ENCODE data around the gene GNAI2. TPM values are rescaled to one million over a fixed set of nuclear protein-coding genes. Genes with fewer than 3 reads are reported as not detected.

GNAI2 gene
- polyA plus RNA-seq, 1 donor (not counting 4 experiments of a cell fraction or from before 2014, with no cell fraction given) = 268 TPM

DNA sequence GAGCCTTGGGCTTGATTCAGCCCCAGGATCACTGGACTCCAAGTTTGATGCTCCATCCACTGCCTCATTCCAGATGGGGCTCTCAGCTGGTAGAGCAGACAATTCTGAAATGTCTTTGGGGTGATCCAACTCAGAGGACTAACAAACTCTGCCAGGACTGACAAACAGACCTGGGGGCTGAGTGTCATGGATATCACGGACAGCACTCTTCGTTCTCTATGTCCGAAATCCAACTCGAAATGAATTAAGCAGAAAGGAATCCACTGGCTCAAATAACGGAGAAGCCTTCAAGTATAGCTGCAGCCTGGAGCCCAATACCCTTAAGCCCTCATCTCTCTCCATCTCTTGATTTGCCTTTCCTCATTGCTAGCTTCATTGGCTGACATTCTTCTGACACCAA is 16.7 kb upstream of the GNAI2 start:
- dilution Hi-C loops (cut with MboI; ENCODE audit: extremely low pct_ligation_motif_present, low sequenced_read_pairs) = no loop called here
- Histone ChIP-seq H3K4me1 (ENCODE audit: control insufficient read depth, extremely low read depth, insufficient read depth, low read length) (peaks cover 11% of the 10 kb centered on the region), H3K36me3 (ENCODE audit: control insufficient read depth in 2 of 2, extremely low read depth in 1 of 2, insufficient read depth in 2 of 2, low read length in 2 of 2) (no peaks in the 10 kb centered on the region), H3K9me3 (ENCODE audit: control insufficient read depth, low read depth, low read length) (no peaks in the 10 kb centered on the region), H2AFZ (ENCODE audit: control insufficient read depth, low read length) (no peak overlapping the region), H3K27ac (ENCODE audit: control insufficient read depth, insufficient read depth, low read length) (no peak overlapping the region), H3K4me3 (ENCODE audit: control insufficient read depth in 2 of 3, extremely low read depth in 1 of 3, insufficient read depth in 2 of 3, low read depth in 1 of 3, low read length in 3 of 3) (no peak overlapping the region), H3K9me1 (ENCODE audit: control insufficient read depth, extremely low read depth, insufficient read depth, low read length) (no peaks in the 10 kb centered on the region), H4K20me1 (ENCODE audit: control insufficient read depth, extremely low read depth, insufficient read depth, low read length) (no peaks in the 10 kb centered on the region), H3K4me2 (ENCODE audit: control insufficient read depth, extremely low read depth, insufficient read depth, low read depth, low read length) (no peak overlapping the region), H3K9ac (ENCODE audit: control insufficient read depth, extremely low read depth, insufficient read depth, low read length) (no peak overlapping the region), H3K79me2 (ENCODE audit: control insufficient read depth, insufficient read depth, low read length) (no peaks in the 10 kb centered on the region), H3K27me3 (ENCODE audit: control insufficient read depth, extremely low read depth, insufficient read depth, low read length) (peaks cover 3% of the 10 kb centered on the region)
- FAIRE-seq (no peak), DNase-seq (ENCODE audit: low read depth, low spot score) (no peak)
- TF ChIP-seq EZH2 (IDR thresholded peaks at IDR 0.05; ENCODE audit: low read length) = no peak
- TF ChIP-seq, protein P1, sequence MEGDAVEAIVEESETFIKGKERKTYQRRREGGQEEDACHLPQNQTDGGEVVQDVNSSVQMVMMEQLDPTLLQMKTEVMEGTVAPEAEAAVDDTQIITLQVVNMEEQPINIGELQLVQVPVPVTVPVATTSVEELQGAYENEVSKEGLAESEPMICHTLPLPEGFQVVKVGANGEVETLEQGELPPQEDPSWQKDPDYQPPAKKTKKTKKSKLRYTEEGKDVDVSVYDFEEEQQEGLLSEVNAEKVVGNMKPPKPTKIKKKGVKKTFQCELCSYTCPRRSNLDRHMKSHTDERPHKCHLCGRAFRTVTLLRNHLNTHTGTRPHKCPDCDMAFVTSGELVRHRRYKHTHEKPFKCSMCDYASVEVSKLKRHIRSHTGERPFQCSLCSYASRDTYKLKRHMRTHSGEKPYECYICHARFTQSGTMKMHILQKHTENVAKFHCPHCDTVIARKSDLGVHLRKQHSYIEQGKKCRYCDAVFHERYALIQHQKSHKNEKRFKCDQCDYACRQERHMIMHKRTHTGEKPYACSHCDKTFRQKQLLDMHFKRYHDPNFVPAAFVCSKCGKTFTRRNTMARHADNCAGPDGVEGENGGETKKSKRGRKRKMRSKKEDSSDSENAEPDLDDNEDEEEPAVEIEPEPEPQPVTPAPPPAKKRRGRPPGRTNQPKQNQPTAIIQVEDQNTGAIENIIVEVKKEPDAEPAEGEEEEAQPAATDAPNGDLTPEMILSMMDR (optimal IDR thresholded peaks at IDR 0.05 in 1 of 3, IDR thresholded peaks at IDR 0.05 in 1 of 3, conservative IDR thresholded peaks at IDR 0.05 in 1 of 3; ENCODE audit: extremely low read depth in 1 of 3, insufficient read depth in 2 of 3, low read length in 3 of 3) = no peak

DNA sequence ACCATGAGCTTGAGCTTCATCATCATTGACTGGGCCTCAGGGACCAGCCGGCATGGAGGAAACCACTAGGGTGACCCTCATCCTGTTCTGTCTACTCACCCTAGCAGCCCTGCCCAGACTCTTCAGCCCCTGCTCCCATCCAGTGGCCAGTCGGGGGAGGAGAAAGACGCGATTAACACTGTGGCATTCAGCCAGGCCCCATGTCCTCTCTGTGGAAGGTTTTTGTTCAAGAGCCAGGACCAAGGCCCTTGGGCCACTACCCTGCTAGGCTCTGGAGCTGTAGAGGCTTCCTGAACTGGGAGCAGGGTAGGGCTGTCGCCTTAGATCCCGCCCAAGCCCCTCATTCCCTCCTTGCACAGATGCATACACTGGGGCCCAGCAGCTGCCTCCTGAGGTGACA is 15.9 kb upstream of the GNAI2 start:
- Histone ChIP-seq H3K9me3 (ENCODE audit: control insufficient read depth, low read depth, low read length) (no peaks in the 10 kb centered on the region), H3K79me2 (ENCODE audit: control insufficient read depth, insufficient read depth, low read length) (no peaks in the 10 kb centered on the region), H3K27me3 (ENCODE audit: control insufficient read depth, extremely low read depth, insufficient read depth, low read length) (peaks cover 4% of the 10 kb centered on the region), H3K9me1 (ENCODE audit: control insufficient read depth, extremely low read depth, insufficient read depth, low read length) (no peaks in the 10 kb centered on the region), H3K27ac (ENCODE audit: control insufficient read depth, insufficient read depth, low read length) (no peak overlapping the region), H3K36me3 (ENCODE audit: control insufficient read depth in 2 of 2, extremely low read depth in 1 of 2, insufficient read depth in 2 of 2, low read length in 2 of 2) (no peaks in the 10 kb centered on the region), H3K4me2 (ENCODE audit: control insufficient read depth, extremely low read depth, insufficient read depth, low read depth, low read length) (no peak overlapping the region), H2AFZ (ENCODE audit: control insufficient read depth, low read length) (no peak overlapping the region), H3K4me1 (ENCODE audit: control insufficient read depth, extremely low read depth, insufficient read depth, low read length) (peaks cover 11% of the 10 kb centered on the region), H4K20me1 (ENCODE audit: control insufficient read depth, extremely low read depth, insufficient read depth, low read length) (no peaks in the 10 kb centered on the region), H3K9ac (ENCODE audit: control insufficient read depth, extremely low read depth, insufficient read depth, low read length) (no peak overlapping the region), H3K4me3 (ENCODE audit: control insufficient read depth in 2 of 3, extremely low read depth in 1 of 3, insufficient read depth in 2 of 3, low read depth in 1 of 3, low read length in 3 of 3) (no peak overlapping the region)
- dilution Hi-C loops (cut with MboI; ENCODE audit: extremely low pct_ligation_motif_present, low sequenced_read_pairs) = no loop called here
- TF ChIP-seq, protein P1 (optimal IDR thresholded peaks at IDR 0.05 in 1 of 3, IDR thresholded peaks at IDR 0.05 in 1 of 3, conservative IDR thresholded peaks at IDR 0.05 in 1 of 3; ENCODE audit: extremely low read depth in 1 of 3, insufficient read depth in 2 of 3, low read length in 3 of 3) = no peak
- TF ChIP-seq EZH2 (IDR thresholded peaks at IDR 0.05; ENCODE audit: low read length) = no peak
- DNase-seq (ENCODE audit: low read depth, low spot score) (no peak), FAIRE-seq (no peak)
